ENCODE results near the gene RET.
A peak's percentile ranks its signal among the peaks of the same experiment; 100 is the strongest.
"Not testable (repeated sequence)": the region's sequence is repeated elsewhere in the genome, so short reads cannot be mapped to it uniquely, and the experiment has no call there.

The RET gene

DNA sequence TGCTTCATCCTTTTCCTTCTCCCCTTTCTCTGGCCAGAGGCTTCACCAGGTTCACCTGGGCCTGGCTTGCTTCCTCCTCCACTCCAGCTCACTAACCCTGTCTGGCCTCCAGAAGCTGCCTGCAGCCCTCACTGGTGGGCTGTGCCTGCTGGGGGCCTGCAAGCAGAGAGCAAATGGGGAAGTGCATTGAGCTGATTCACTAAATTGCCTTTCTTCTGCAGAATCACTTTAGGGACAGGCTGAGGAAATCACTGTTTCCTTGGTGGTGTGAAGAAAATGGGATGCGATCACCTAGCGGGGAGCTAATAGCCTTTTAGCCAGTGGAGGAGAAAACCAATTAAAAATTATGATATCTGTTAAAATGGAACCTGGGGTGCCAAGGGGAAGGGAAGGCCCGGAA lies 3.0 kb downstream of the RET start:
- no peak for DNase-seq

DNA sequence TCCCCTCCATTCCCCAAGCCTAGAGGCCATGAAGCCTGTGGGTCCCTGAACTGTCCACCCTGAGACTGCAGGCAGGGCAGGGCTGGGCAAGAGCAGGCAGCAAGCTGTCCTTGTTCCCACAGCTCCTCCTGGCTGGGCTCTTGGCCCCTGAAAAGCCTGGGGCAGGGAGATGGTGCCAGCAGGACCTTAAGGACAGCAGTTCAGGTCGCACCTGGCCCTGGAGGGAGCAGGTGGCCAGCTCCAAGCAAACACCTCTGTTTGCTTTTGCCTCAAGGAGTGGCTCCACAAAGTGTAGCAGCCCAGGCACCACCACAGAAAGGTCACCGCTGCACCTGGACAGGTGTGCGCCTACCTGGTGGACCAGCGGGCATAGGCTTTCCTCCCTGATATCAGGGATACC lies 5.2 kb downstream of the RET start:
- no peak for DNase-seq

DNA sequence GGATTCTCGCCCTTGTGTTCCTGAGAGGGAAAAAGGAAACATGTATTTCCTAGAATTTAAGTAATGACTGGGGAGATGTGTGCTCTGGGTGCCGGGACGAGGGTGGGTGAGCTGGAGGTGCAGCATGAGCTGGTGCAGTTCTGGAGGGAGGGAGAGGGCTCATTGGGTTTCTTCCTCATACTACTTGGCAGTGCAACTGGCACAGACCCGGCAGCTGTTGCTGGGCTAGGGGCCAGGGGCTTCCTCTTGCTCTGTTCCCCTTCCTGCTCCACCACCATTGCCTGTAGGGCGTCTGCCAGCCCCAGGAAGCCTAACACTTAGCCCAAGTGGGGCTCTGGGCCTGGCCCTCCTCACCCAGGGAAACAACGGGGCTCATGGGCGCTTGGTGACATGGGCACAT lies 5.9 kb downstream of the RET start:
- DNase-seq: no peak

- no peak for DNase-seq
Observed at GRCh38 chr10:43083764-43084163, 6.9 kb downstream of the RET start.

DNA sequence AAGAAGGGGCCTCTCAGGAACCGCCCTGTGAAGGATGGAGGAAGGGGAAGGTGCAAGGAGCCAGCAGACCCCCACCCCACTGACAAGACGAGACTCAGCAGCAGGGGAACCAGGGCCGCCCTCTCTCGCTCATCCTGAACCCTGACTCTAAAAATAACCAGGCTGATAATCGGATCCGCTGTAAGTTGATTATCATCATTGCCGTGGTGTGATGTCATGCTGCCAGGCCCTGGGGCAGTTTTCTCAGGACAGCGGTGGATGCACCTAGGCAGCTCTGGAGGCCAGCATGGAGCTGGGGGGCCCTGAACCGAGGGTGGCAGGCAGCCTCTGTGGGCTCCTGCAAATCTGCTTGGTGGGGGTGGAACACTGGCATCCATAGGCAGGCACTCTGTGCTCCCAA lies 7.9 kb downstream of the RET start:
- DNase-seq: no peak

DNA sequence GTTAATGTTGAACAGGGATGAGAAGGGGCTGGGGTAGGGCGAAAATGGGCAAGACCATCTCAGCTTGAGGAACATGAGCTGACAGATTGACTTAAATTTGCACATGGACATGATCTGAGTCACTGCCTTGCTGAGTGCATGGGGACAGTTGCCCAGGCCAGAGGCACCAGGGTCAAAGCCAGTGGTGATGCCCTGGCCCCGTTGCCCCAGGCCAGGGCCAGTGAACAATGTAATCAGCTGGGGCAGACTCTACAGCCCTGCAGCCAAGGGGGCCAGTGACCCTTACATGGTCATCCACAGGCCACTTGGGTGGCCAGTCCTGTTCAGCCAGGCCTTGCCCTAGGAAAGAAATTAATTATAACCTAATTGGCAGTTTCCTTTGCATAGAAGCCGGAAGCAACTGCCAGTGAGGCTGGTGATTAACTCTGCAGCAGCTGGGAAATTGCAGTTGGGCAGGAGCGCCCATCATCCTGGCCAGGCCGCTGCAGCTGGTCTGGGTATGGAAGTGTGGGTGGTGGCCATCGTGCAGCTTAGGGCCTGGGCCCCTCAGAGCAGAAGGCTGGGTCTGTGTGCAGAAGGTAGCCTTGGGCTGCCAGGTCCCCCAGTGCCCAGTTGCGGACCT lies 9.6 kb downstream of the RET start:
- no peak for DNase-seq

- no peak for DNase-seq
Observed at GRCh38 chr10:43089519-43089918, 12.7 kb downstream of the RET start.

- DNase-seq: no peak
Observed at GRCh38 chr10:43090188-43090587, 13.3 kb downstream of the RET start.

DNA sequence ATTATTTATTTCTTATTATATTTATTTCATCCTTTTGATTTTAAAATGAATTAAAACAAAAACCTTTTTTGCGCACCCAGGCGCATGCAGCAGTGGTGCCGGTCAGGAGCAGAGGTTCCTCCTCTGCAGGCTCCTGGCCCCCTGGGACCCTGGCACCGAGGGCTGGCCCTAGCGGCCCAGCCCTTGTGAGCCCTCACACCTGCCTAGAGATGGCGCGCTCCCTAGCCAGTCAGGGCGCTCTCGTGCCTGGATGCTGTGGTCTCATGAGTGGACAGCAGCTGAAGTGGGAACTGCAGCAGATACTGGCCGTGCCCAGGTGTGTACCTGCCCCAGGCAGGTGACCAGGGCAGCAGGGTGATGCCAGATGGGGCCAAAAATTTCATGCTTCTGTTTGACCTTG lies 13.8 kb downstream of the RET start:
- DNase-seq: no peak

DNA sequence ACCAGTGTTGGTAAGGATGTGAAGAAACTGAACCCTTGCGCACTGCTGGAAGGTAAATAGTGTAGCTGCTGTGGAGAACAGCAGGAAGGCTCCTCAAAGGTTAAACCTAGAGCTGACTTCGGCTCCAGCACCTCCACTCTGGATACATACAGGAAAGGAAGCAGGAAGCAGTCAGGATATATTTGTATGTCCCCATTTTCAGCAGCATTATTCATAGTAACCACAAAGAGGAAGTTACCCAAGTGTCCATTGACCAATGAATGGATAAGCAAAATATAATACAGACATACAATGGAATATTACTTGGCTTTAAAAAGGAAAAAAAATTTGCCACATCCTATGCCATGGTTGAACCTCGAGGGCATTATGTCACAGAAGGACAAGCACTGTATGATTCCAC lies 15.0 kb downstream of the RET start:
- DNase-seq: no peak

- no peak for DNase-seq
Observed at GRCh38 chr10:43093423-43094076, 16.7 kb downstream of the RET start.

DNA sequence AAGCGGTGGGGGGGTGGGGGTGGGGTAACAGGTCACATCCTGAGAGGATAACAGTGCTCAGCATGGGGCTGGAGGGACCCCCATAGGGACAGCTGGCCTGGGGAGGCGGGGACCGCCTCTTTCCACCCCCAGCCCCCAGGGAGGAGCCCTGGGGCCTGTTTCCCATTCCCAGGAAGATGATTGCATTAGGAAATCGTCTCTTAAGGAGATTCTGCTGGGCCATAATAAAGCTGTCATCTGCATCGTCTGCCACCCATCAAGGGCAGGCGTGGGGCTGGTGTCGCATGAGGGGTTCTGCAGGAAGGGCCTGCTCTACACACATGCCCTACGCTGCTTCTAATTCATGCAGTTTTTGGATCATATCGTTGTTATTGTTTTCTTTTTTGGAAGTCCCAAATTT lies 17.2 kb downstream of the RET start:
- no peak for DNase-seq

DNA sequence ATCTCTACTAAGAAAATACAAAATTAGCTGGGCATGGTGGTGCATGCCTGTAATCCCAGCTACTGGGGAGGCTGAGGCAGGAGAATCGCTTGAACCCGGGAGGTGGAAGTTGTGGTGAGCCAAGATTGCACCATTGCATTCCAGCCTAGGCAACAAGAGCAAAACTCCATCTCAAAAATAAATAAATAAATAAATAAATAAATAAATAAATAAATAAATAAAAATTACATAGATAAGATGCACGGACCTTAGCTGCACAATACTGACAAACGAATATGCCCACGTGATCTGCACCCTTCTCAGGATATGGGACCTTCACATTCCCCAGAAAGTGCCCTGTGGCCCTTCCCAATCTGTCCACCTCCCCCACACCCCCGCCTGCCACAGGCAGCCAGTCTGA lies 22.5 kb downstream of the RET start:
- not testable (repeated sequence) for DNase-seq

DNA sequence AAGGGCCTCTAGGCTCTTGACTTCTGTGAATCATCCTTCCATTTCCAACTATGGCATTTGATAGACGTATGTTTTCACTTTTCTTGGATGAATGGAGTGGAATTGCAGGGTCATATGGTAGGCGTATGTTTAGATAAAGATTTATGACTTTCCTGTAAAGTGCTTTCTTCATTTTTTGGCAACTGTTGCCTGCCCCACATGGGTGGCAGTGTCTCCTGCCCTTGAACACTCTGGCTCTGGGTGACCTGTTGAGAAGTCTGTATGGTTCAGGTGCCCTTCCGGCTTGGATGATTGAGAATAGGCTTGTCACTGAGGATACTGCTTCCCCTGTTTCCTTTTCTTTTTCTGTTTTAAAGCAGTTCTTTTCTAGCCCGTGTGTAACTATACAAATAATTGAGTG lies 23.1 kb downstream of the RET start:
- DNase-seq: no peak

DNA sequence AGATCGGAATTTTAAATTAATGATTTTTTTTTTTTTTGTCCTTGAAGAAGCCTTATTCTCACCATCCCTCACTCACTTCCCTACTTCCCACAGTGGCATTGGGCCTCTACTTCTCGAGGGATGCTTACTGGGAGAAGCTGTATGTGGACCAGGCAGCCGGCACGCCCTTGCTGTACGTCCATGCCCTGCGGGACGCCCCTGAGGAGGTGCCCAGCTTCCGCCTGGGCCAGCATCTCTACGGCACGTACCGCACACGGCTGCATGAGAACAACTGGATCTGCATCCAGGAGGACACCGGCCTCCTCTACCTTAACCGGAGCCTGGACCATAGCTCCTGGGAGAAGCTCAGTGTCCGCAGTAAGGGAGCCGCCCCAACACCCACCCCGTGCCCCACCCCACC lies 23.5 kb downstream of the RET start:
- no peak for DNase-seq

DNA sequence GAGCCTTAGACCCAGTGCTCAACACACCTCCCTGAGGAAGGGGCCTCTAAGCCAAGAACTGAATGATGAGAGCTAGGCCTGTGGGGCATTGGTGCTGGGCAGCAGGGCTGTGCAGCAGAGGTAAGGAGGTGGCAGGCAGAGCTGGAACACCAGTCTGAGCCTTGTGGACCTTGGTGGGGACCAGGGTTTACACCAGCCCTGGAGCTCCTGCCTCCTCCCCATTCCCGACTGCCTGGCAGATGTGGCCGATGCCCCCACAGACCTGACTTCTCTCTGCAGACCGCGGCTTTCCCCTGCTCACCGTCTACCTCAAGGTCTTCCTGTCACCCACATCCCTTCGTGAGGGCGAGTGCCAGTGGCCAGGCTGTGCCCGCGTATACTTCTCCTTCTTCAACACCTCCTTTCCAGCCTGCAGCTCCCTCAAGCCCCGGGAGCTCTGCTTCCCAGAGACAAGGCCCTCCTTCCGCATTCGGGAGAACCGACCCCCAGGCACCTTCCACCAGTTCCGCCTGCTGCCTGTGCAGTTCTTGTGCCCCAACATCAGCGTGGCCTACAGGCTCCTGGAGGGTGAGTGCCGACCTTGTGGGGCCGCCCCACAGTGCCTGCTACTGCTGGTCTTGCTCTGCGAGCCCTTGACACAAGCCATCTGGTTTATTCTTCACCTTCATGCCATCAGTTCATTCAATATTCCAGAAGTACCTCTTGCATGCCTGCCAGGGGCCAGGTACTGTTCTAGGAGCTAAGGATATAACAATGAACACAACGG lies 25.4 kb downstream of the RET start:
- no peak for DNase-seq

DNA sequence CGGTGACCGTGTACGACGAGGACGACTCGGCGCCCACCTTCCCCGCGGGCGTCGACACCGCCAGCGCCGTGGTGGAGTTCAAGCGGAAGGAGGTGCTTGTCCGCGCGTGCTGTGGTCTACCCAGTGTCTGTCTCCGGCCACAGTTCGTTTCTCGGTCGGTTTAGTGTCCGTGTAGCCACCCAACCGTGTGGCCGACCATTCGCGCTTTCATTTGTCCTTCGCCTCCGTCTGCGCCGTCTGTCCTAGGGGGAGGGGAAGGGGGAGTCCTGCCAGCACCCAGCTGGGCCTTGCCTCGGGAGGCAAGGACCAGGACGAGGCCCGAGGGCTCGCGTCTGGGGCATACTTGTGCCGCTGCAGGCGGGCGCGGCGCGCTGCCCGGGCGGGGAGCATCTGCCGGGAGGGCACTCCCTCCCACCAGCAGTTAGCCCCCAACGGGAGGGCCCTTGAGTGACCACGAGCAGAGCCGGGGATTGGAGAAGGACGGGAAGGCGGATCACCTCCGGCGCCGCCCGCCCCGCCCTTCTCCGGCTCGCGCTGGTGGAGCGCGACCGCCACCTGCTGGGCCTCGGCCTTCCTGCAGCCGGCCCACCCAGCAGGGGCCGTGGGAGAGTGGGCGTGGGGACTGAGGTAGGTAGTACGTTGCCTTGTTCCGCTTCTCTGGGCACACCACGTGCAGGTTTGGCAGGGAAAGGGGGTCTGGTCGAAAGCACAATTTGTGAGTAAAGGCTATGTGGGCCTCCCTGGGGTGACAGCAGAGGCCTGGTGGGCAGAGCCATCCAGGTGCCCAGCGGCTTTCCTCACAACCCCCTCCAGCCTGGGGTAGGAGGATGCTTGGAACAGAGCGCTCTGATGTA lies 28.5 kb downstream of the RET start:
- DNase-seq: peak; percentile 51

- no peak for DNase-seq
Observed at GRCh38 chr10:43105956-43106229, 29.0 kb downstream of the RET start.

DNA sequence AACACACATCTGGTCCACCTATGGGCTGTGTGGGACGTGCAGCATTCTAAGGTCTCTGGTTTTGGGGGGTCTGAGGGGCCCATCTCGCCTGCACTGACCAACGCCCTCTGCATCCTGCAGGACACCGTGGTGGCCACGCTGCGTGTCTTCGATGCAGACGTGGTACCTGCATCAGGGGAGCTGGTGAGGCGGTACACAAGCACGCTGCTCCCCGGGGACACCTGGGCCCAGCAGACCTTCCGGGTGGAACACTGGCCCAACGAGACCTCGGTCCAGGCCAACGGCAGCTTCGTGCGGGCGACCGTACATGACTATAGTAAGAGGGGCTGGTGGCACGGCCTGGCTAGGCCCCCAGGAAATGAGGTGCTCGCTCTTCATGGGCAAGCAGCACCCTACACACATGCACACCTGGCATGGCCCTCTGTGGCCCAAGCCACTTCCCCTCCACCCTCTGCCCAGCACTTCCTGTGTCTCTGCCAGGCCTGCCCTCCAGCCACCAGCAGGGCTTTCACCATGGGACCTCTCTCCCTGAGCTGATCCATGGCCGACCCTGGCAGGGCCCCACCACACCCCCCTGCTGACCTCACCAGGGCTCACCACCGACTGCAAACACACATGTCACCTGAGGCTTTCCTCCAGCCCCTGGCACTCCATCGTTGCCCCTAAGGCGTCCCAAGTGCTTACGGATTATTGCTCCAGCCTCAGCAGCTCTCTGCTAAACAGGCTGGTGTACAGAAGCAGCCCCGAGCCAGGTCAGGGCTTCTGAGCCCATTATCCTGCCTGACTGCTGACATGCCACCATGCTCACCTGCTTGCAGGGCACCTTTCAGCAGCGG lies 29.6 kb downstream of the RET start:
- no peak for DNase-seq

GRCh38 chr10:43108951-43109350 lies 32.1 kb downstream of the RET start:
- DNase-seq: no peak

GRCh38 chr10:43109671-43110249 lies 32.9 kb downstream of the RET start:
- DNase-seq: no peak

DNA sequence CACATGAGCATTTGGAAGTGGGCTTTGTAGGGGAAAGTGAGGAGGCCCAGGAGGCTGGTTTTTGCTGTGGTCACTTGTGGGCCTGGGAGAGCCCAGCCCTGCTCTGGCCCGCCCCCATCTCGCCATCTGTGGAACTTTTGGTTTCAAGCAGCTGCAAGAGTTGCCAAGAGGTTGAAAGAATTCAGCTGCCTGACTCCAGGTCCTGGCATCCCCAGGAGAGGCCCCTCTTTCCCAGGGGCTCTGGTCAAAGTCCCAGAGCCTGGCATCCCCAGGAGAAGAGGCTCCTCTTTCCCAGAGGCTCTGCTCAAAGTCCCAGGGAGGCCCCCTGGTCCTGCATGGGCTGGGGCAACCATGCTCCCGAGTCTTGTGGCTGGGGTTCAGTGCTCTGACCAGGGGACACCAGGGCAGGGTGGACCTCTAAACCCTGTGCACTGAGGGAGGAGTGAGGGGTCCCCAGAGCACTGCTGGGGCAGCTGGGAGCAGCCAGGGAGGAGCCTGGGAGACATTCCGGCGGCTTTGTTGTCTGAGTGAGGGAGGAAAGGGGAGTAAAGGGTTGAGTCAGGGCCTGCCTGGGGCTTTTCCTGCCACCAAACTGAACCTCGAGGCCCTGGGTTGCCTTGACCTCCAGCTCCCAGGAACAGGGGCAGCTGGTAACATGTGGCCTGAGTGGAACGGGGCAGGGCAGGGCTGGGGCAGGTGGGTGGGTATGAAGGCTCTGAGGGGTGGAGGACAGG lies 33.6 kb downstream of the RET start:
- no peak for DNase-seq
